Measurements from ENCODE around the gene MEGF8.

MEGF8 gene

GRCh38 chr19:42406111-42406510 lies 80.7 kb downstream of the MEGF8 start:
- no peak for TF ChIP-seq CTCF (IDR thresholded peaks at IDR 0.05; ENCODE audit: insufficient read depth, low read length, poor library complexity, severe bottlenecking)
- no peak for DNase-seq (ENCODE audit: extremely low read depth, insufficient read length)
- Histone ChIP-seq H3K4me3 (replicated peaks; ENCODE audit: low read depth, low read length) (no peak overlapping the region), H3K36me3 (ENCODE audit: control insufficient read depth, insufficient read depth, low read length) (peaks cover 14% of the 10 kb centered on the region), H3K27me3 (replicated peaks; ENCODE audit: control insufficient read depth, insufficient read depth, low read length) (no peaks in the 10 kb centered on the region)

GRCh38 chr19:42407085-42407815 lies 81.8 kb downstream of the MEGF8 start:
- H3K36me3 ChIP-seq (ENCODE audit: control insufficient read depth, insufficient read depth, low read length): peaks cover 14% of the 10 kb centered on the region
- no peak overlapping the region for H3K4me3 ChIP-seq (replicated peaks; ENCODE audit: low read depth, low read length)
- no peak for TF ChIP-seq CTCF (IDR thresholded peaks at IDR 0.05; ENCODE audit: insufficient read depth, low read length, poor library complexity, severe bottlenecking)
- H3K27me3 ChIP-seq (replicated peaks; ENCODE audit: control insufficient read depth, insufficient read depth, low read length): no peaks in the 10 kb centered on the region
- no peak for DNase-seq (ENCODE audit: extremely low read depth, insufficient read length)

- TF ChIP-seq CTCF (IDR thresholded peaks at IDR 0.05; ENCODE audit: insufficient read depth, low read length, poor library complexity, severe bottlenecking): no peak
- no peak for DNase-seq (ENCODE audit: extremely low read depth, insufficient read length)
- H3K4me3 ChIP-seq (replicated peaks; ENCODE audit: low read depth, low read length): no peak overlapping the region
- H3K36me3 ChIP-seq (ENCODE audit: control insufficient read depth, insufficient read depth, low read length): peaks cover 16% of the 10 kb centered on the region
- H3K27me3 ChIP-seq (replicated peaks; ENCODE audit: control insufficient read depth, insufficient read depth, low read length): no peaks in the 10 kb centered on the region
Observed at GRCh38 chr19:42407816-42408175, 82.4 kb downstream of the MEGF8 start.

- no peak for TF ChIP-seq CTCF (IDR thresholded peaks at IDR 0.05; ENCODE audit: insufficient read depth, low read length, poor library complexity, severe bottlenecking)
- Histone ChIP-seq H3K36me3 (ENCODE audit: control insufficient read depth, insufficient read depth, low read length) (peaks cover 16% of the 10 kb centered on the region), H3K27me3 (replicated peaks; ENCODE audit: control insufficient read depth, insufficient read depth, low read length) (no peaks in the 10 kb centered on the region), H3K4me3 (replicated peaks; ENCODE audit: low read depth, low read length) (no peak overlapping the region)
- no peak for DNase-seq (ENCODE audit: extremely low read depth, insufficient read length)
Observed at GRCh38 chr19:42409477-42409876, 84.0 kb downstream of the MEGF8 start.

GRCh38 chr19:42410371-42410770 lies 84.9 kb downstream of the MEGF8 start:
- H3K36me3 ChIP-seq (ENCODE audit: control insufficient read depth, insufficient read depth, low read length): peaks cover 16% of the 10 kb centered on the region
- DNase-seq (ENCODE audit: extremely low read depth, insufficient read length): no peak
- no peak for TF ChIP-seq CTCF (IDR thresholded peaks at IDR 0.05; ENCODE audit: insufficient read depth, low read length, poor library complexity, severe bottlenecking)
- H3K27me3 ChIP-seq (replicated peaks; ENCODE audit: control insufficient read depth, insufficient read depth, low read length): no peaks in the 10 kb centered on the region
- no peak overlapping the region for H3K4me3 ChIP-seq (replicated peaks; ENCODE audit: low read depth, low read length)

Data from GM06990 (cell line).